H9 (cell line): Measurements from ENCODE around the gene PLP2. TPM values are rescaled to one million over a fixed set of nuclear protein-coding genes. Genes with fewer than 3 reads are reported as not detected.

Experiments used
- DNase-seq: peaks from one replicate; pipeline ENCODE4 v3.0.0-alpha.2; 2017
- H2AFZ ChIP-seq: one replicate; pipeline ENCODE4 v1.6.1; 2013; ENCODE audit warnings: mild to moderate bottlenecking, low read length, control low read depth, moderate library complexity
- H2AK5ac ChIP-seq: 2 replicates; pipeline ENCODE4 v1.6.1; 2013; ENCODE audit warnings: low read length, control low read depth, mixed read lengths; ENCODE audit not compliant: insufficient read length
- H2BK120ac ChIP-seq: one replicate; pipeline ENCODE4 v1.6.1; 2013; ENCODE audit warnings: low read depth, mild to moderate bottlenecking, low read length, control low read depth, inconsistent platforms; ENCODE audit not compliant: poor library complexity, severe bottlenecking
- H2BK12ac ChIP-seq: 2 replicates; pipeline ENCODE4 v1.6.1; 2013; ENCODE audit warnings: low read length, control low read depth, mixed read lengths, low read depth; ENCODE audit not compliant: insufficient read length
- H2BK15ac ChIP-seq: 2 replicates; pipeline ENCODE4 v1.6.1; 2013; ENCODE audit warnings: low read depth, low read length, control low read depth
- H2BK20ac ChIP-seq: one replicate; pipeline ENCODE4 v1.6.1; 2013; ENCODE audit warnings: low read depth, mild to moderate bottlenecking, low read length, control low read depth, inconsistent platforms; ENCODE audit not compliant: poor library complexity, severe bottlenecking
- H2BK5ac ChIP-seq: 2 replicates; pipeline ENCODE4 v1.6.1; 2013; ENCODE audit warnings: low read length, control low read depth, mixed read lengths; ENCODE audit not compliant: insufficient read length
- H3K14ac ChIP-seq: 2 replicates; pipeline ENCODE4 v1.6.1; 2013; ENCODE audit warnings: low read length, control low read depth; ENCODE audit not compliant: insufficient read depth
- H3K18ac ChIP-seq: 2 replicates; pipeline ENCODE4 v1.6.1; 2013; ENCODE audit warnings: low read depth, mild to moderate bottlenecking, mixed read lengths, low read length, control low read depth; ENCODE audit not compliant: insufficient read length
- H3K23ac ChIP-seq: 2 replicates; pipeline ENCODE4 v1.6.1; 2013; ENCODE audit warnings: low read length, control low read depth, mixed read lengths, low read depth; ENCODE audit not compliant: insufficient read length
- H3K23me2 ChIP-seq: 2 replicates; pipeline ENCODE4 v1.6.1; 2013; ENCODE audit warnings: low read depth, mild to moderate bottlenecking, mixed read lengths, low read length, control low read depth; ENCODE audit not compliant: insufficient read length, poor library complexity, severe bottlenecking
- H3K27ac ChIP-seq: 2 replicates; pipeline ENCODE4 v1.5.1; 2013; ENCODE audit warnings: low read length, control low read depth, mixed read lengths, low read depth; ENCODE audit not compliant: insufficient read length
- H3K27me3 ChIP-seq: 2 replicates; pipeline ENCODE4 v1.6.1; 2013; ENCODE audit warnings: low read length, control low read depth, inconsistent platforms; ENCODE audit not compliant: insufficient read depth
- H3K4ac ChIP-seq: 2 replicates; pipeline ENCODE4 v1.6.1; 2013; ENCODE audit warnings: low read depth, mild to moderate bottlenecking, control low read depth, inconsistent platforms, low read length, moderate library complexity
- H3K4me1 ChIP-seq: 2 replicates; pipeline ENCODE4 v1.6.1; 2013; ENCODE audit warnings: low read length, control low read depth, inconsistent platforms; ENCODE audit not compliant: insufficient read depth
- H3K4me2 ChIP-seq: 2 replicates; pipeline ENCODE4 v1.6.1; 2013; ENCODE audit warnings: low read length, control low read depth, mixed read lengths; ENCODE audit not compliant: insufficient read length, insufficient read depth
- H3K56ac ChIP-seq: 2 replicates; pipeline ENCODE4 v1.6.1; 2013; ENCODE audit warnings: low read depth, mild to moderate bottlenecking, mixed read lengths, low read length, control low read depth; ENCODE audit not compliant: insufficient read length
- H3K79me1 ChIP-seq: 2 replicates; pipeline ENCODE4 v1.6.1; 2013; ENCODE audit warnings: low read depth, mild to moderate bottlenecking, moderate library complexity, low read length, control low read depth, inconsistent platforms; ENCODE audit not compliant: insufficient read depth, poor library complexity, severe bottlenecking
- H3K79me2 ChIP-seq: 2 replicates; pipeline ENCODE4 v1.6.1; 2013; ENCODE audit warnings: low read length, control low read depth, inconsistent platforms; ENCODE audit not compliant: insufficient read depth
- H3K9ac ChIP-seq: 2 replicates; pipeline ENCODE4 v1.6.1; 2013; ENCODE audit warnings: low read length, control low read depth, mixed read lengths; ENCODE audit not compliant: insufficient read length; ENCODE audit errors: extremely low read depth
- H3K9me3 ChIP-seq: one replicate; pipeline ENCODE4 v1.6.1; 2013; ENCODE audit warnings: low read depth, low read length, inconsistent platforms; ENCODE audit not compliant: control insufficient read depth
- H3T11ph ChIP-seq: one replicate; pipeline ENCODE4 v1.6.1; 2013; ENCODE audit warnings: mild to moderate bottlenecking, low read length, control low read depth, inconsistent platforms
- H4K20me1 ChIP-seq: one replicate; pipeline ENCODE4 v1.6.1; 2013; ENCODE audit not compliant: control insufficient read depth, insufficient read length, insufficient read depth
- H4K5ac ChIP-seq: 2 replicates; pipeline ENCODE4 v1.6.1; 2013; ENCODE audit warnings: low read depth, mild to moderate bottlenecking, mixed read lengths, low read length, control low read depth; ENCODE audit not compliant: insufficient read length
- H4K8ac ChIP-seq: replicated peaks from 2 replicates; pipeline ENCODE4 v1.6.1; 2013; ENCODE audit warnings: low read length, control low read depth, mixed read lengths, low read depth; ENCODE audit not compliant: insufficient read length
- H4K91ac ChIP-seq: 2 replicates; pipeline ENCODE4 v1.6.1; 2013; ENCODE audit warnings: low read depth, mild to moderate bottlenecking, moderate library complexity, mixed read lengths, low read length, control low read depth; ENCODE audit not compliant: insufficient read length
- H3K27ac Mint-ChIP-seq, 3 experiments: 2 replicates in 2 of 3; 3 replicates in 1 of 3; pipeline ENCODE4 v1.8.0; 2020 to 2021; ENCODE audit warnings: mixed read lengths in 3 of 3, mild to moderate bottlenecking in 1 of 3, moderate library complexity in 1 of 3
- H3K27me3 Mint-ChIP-seq: 2 replicates; pipeline ENCODE4 v1.8.0; 2021; ENCODE audit warnings: low read depth, mild to moderate bottlenecking, moderate library complexity, mixed read lengths
- H3K36me3 Mint-ChIP-seq, 3 experiments: 2 replicates in 2 of 3; 3 replicates in 1 of 3; pipeline ENCODE4 v1.8.0; 2020 to 2021; ENCODE audit warnings: low read depth in 3 of 3, mixed read lengths in 3 of 3; ENCODE audit not compliant: insufficient read depth in 1 of 3
- H3K4me1 Mint-ChIP-seq, 2 experiments: 2 replicates each; pipeline ENCODE4 v1.8.0; 2020; ENCODE audit warnings: mixed read lengths in 2 of 2
- H3K4me3 Mint-ChIP-seq, 2 experiments: 2 replicates in 1 of 2; 3 replicates in 1 of 2; pipeline ENCODE4 v1.8.0; 2020 to 2021; ENCODE audit warnings: mild to moderate bottlenecking in 2 of 2, mixed read lengths in 2 of 2, moderate library complexity in 1 of 2
- H3K9me3 Mint-ChIP-seq, 2 experiments: 2 replicates in 1 of 2; 3 replicates in 1 of 2; pipeline ENCODE4 v1.8.0; 2020; ENCODE audit warnings: mild to moderate bottlenecking in 2 of 2, mixed read lengths in 2 of 2, moderate library complexity in 1 of 2
- WGBS: extraction: QIAGEN DNeasy Blood & Tissue Kit; methylation state at CpG from one replicate; pipeline ENCODE4 v1.1.7; 2013; ENCODE audit warnings: missing lambda C conversion rate, low lambda C conversion rate, mixed read lengths; ENCODE audit not compliant: insufficient read length; ENCODE audit errors: extremely low coverage; 5-methylcytosine and 5-hydroxymethylcytosine counted together
- total RNA-seq: library from RNA; stranded (reverse); gene quantifications from 2 replicates; pipeline ENCODE4 v1.2.1, GENCODE V29; 2021
- TF ChIP-seq, protein P1 (sequence below): fragments of 200-600 bp; sonication (generic); conservative IDR thresholded peaks from 3 replicates; pipeline ENCODE4 v1.8.0; 2021; ENCODE audit warnings: antibody characterized with exemption, mild to moderate bottlenecking

The PLP2 gene
- total RNA-seq, 1 experiment from 2014 or later = 11.7 TPM

DNA sequence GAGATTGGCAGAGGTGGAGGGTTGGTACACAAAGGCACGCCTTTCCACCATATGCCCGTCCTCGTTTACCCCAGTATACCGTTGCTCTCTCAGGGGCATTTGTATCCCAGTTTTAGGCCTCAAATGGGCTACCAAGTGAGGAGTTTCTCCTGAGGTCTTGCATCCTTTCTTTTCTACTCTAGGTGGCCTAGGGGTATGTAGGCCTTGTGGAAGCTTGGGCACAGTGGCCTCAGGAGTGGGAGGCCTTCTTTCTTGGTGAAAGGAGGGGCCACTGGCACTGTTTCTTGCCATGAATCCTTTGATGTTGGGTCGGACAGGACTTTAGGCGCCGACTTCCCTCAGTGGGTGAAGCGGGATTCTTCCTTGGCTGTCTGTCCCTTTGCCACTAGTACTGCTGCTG lies 24.4 kb upstream of the PLP2 start:
- WGBS = no CpG with 5 or more reads among the region's 8 CpGs
- Mint-ChIP-seq H3K4me3 (no peak overlapping the region; a peak in 1 of 5 replicates), H3K36me3 (peaks cover 2 to 5% (median 4%) of the 10 kb centered on the region in 3 experiments; a peak in 4 of 7 replicates), H3K27me3 (no peaks in the 10 kb centered on the region; the same call in 1 of the 2 replicates), H3K27ac (no peak overlapping the region), H3K4me1 (no peaks in the 10 kb centered on the region), H3K9me3 (peaks cover 54 to 59% of the 10 kb centered on the region in 2 experiments)
- no peak overlapping the region for H2AK5ac ChIP-seq
- no peak overlapping the region for H2BK5ac ChIP-seq
- no peak overlapping the region for H3K4ac ChIP-seq
- no peak overlapping the region for H3T11ph ChIP-seq
- H3K4me1 ChIP-seq = no peaks in the 10 kb centered on the region
- H3K27ac ChIP-seq = no peak overlapping the region
- H3K18ac ChIP-seq = no peak overlapping the region
- TF ChIP-seq, protein P1, sequence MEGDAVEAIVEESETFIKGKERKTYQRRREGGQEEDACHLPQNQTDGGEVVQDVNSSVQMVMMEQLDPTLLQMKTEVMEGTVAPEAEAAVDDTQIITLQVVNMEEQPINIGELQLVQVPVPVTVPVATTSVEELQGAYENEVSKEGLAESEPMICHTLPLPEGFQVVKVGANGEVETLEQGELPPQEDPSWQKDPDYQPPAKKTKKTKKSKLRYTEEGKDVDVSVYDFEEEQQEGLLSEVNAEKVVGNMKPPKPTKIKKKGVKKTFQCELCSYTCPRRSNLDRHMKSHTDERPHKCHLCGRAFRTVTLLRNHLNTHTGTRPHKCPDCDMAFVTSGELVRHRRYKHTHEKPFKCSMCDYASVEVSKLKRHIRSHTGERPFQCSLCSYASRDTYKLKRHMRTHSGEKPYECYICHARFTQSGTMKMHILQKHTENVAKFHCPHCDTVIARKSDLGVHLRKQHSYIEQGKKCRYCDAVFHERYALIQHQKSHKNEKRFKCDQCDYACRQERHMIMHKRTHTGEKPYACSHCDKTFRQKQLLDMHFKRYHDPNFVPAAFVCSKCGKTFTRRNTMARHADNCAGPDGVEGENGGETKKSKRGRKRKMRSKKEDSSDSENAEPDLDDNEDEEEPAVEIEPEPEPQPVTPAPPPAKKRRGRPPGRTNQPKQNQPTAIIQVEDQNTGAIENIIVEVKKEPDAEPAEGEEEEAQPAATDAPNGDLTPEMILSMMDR = no peak
- peaks cover 7% of the 10 kb centered on the region for H3K9me3 ChIP-seq
- no peak overlapping the region for H2BK120ac ChIP-seq
- no peak for DNase-seq
- no peak overlapping the region for H4K8ac ChIP-seq
- H3K23ac ChIP-seq = no peak overlapping the region
- H4K91ac ChIP-seq = no peak overlapping the region
- H4K5ac ChIP-seq = no peak overlapping the region
- no peaks in the 10 kb centered on the region for H3K23me2 ChIP-seq
- no peaks in the 10 kb centered on the region for H3K27me3 ChIP-seq
- H2BK20ac ChIP-seq = no peak overlapping the region
- no peak overlapping the region for H2AFZ ChIP-seq
- no peak overlapping the region for H3K56ac ChIP-seq
- H3K79me2 ChIP-seq = no peaks in the 10 kb centered on the region
- H3K79me1 ChIP-seq = no peaks in the 10 kb centered on the region
- no peak overlapping the region for H3K9ac ChIP-seq
- H4K20me1 ChIP-seq = no peaks in the 10 kb centered on the region
- H2BK15ac ChIP-seq = no peak overlapping the region
- H2BK12ac ChIP-seq = no peak overlapping the region
- no peak overlapping the region for H3K14ac ChIP-seq
- H3K4me2 ChIP-seq = no peak overlapping the region
